T-helper 22 cell (primary cell): ENCODE measurements around the gene TBC1D10B.

ENCODE experiments used
- DNase-seq: peaks from one replicate; pipeline ENCODE4 v3.0.0-alpha.2; 2020; ENCODE audit warnings: low read depth

TBC1D10B gene

DNA sequence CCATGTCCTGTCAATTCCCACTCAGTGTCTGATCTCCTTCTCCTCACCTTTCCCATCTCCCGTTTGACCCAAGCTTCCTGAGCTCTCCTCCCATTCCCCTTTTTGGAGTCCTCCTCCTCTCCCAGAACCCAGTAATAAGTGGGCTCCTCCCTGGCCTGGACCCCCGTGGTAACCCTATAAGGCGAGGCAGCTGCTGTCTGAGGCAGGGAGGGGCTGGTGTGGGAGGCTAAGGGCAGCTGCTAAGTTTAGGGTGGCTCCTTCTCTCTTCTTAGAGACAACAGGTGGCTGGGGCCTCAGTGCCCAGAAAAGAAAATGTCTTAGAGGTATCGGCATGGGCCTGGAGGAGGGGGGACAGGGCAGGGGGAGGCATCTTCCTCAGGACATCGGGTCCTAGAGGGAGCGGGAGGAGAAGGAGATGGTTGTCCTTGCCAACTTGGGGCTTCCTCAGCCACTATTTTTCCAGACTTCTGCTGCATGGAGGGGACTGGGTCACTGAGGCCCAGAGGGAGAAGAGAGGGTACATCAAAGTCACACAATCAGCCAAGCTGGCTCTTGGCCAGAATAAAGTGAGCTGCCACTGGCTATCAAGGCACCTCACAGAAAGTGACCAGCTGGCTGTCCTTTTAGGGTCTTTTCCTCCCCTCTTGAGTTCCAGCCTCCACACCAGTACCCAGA lies 1.9 kb upstream of the TBC1D10B start:
- no peak for DNase-seq

DNA sequence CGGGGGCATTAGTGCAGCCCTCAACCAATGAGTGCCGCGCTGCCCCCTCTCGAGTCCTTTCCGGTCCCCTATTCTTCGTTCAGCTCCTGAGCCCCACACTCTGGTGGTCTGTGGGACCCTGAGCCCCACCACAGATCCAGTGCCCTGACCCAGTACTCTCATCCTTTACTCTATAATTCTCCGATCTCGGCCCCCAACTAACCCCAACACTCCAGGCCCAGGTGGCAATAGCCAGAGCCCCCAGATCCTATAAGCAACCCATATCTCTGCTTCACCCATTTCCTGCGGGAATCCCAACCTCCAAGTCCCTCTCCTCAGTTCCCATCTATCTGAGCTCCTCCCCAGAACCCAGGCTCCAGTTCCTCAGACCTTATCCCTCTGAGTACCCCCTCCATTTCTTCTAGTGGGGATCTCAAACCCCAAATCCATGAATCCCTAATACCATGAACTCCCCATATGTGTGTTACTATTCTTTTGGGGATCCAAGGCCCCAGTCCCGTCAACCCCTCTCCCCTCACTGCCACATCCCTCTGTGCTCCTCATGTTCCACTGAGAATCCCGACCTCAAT lies 1.0 kb upstream of the TBC1D10B start:
- no peak for DNase-seq

DNA sequence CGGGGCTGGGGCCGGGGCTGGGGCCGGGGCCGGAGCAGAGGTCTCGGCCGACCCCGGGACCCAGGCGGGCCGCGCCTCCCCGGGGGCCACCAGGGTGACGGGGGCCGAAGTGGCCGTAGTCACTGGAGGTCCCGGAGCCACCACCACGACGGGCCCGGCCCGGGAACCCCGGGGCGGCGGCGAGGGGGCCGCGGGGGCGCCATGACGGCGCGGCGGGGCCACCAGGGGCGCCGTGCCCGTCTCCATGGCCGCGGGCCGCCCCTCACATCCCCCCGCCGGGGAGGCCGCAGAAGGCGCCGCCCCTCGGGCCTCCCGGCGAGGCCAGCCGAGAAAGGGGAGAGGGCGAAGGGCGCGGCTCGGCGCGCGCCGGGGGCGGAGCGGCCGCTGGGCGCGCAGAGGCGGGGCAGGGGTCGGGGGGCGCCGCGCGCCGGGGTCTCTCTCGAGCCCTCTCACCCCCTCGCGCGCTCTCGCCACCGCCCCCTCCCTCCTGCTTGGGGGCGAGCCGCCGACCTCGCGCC lies 297 bp downstream of the TBC1D10B start:
- no peak for DNase-seq

DNA sequence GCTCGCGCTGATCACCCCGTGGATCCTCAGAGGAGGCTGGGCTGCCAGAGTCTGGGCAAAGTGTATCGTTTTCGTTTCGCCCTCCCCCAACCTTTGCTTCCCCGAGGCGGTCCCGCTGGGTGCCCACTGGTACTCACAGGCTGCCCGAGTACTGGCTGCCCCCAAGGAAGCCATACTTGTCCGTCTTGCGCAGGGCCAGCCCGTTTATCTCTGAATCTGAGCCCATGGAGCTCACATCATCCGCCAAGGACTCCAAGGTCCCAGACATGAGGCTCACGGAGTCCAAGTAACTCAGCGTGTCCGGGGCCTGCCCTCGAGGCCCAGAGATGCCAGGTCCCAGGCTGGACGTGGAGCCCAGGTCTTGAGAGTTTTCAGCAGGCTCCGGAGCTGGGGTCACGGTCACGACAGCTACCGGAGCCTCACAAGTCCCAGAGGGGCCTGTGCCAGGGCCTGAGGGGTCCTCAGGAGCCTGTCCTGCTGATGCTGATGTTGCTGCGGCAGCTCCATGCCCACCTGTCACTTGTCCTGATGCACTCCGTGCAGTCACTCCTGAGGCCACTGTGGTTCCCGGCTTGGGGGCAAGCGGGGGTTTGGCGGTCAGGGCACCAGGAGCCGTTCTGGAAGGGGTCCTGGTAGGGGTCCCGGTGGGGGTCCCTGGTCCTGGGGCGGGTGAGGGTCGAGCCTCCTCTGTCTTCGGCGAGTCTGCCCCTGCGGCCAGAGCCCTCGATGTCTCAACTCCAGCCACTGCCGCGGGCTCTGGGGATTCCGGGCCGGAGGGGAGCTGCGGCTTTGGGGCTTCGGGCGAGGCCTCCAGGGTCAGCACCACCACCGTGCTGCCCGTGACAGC lies 980 bp downstream of the TBC1D10B start:
- DNase-seq = no peak

DNA sequence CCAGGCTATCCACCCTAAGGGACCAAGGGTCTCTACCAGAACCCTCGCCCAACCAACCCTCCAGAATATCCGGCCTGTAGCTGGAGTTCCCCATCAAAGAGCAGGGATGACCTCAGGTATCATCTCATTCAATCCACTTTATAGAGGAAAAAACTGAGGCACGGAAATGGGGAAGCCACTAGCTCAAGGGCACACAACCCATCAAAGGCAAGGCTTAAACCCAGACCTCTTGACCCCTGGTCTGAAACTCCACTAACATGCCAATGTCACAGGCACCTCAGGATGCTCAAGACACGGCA lies 1.6 kb downstream of the TBC1D10B start:
- DNase-seq = no peak

DNA sequence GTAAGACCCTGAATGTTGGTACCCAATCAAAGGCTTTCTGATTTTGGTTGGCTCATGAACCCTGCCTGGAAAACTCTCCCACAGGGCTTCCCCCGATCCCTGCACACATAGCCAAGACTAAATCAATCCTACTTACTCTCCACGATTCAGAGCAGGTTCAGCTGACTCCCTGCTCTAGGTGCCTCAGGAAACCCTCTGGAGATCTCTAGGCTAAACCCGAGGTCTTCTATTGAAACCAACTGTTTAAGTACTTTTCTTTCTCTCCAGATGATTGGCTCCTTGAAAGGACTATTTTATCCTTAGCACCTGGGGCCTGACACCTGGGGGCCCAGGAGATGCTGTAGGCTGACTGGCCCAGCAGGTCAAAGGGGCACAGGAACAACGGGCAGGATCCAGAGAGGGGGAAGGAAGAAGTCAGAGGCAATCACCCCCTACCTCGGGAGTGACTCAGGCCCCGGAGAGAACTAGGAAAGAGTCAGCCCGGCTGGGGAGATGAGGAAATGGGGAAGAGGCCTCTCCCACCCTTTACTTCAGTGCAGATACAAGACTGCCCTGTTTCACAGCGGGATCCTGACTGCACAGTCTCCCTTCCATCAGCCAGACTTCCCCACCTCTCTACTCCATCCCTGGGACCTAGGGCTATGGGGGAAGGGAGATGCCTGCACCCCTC lies 2.0 kb downstream of the TBC1D10B start:
- no peak for DNase-seq

DNA sequence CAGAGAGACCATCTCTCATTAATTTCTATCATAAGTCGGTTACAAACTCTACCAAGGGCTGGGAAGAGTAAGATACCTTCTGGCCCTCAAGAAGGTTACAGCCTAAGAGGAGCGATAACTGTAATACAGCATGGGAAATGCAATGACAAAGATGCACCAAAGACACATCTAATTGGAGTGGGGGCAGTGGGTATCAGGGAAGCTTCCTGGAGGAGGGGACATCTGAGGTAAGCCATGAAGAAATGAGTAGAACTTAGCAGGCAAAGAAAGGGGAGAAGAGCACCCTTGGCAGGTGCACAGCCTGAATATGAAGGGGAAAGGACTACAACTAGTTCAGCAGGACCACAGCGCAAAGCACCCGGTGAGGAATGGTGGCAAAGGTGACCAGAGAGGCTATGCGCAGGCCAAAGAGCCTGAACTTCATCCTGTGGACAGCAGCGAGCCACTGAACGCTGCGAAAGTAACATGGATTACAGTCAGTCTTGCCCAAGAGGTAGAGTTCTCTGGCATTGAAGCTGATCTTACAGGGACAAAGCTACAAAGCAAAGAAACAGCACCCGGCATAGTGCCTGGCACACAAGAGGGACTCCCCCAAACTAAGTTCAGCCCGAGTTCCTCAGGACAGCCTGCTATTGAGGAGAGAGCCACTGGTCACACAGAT lies 2.8 kb downstream of the TBC1D10B start:
- no peak for DNase-seq

DNA sequence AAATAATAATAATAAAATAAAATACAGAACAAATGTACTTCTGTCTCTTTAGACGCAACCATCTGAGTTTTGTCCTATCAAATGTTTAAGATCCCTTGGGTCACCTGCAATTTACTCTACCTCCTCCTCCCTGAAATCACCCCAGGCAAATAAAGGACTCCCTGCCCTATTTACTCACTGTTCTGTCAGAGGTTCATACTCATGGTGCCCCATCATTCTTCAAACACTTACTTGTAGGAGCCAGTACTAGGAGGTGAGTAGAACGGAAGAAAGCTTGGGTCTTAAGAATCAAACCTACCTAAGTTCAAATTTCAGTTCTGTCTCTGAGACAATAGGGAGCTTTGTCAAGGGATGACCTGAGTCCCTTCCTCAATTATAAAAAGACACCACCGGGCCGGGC lies 3.8 kb downstream of the TBC1D10B start:
- no peak for DNase-seq

DNA sequence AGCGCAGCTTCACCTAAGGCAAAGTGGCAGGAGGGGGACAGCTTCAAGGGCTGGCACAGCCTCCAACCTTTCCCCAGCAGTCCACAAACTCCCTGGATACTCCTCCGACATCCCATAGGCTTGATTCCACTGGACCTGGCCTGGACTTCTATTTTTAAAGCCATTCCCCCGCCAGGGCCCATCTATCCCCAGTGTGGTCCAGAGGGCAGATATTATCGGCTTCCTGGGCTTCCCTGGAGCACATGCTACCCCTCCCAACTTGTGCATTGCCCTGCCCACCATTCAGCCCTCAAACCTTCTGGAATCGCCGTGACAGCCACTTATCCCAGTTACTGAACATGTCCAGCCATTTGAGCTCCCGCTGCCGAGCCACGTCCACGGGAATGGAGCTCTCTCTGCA lies 5.1 kb downstream of the TBC1D10B start:
- DNase-seq = no peak

DNA sequence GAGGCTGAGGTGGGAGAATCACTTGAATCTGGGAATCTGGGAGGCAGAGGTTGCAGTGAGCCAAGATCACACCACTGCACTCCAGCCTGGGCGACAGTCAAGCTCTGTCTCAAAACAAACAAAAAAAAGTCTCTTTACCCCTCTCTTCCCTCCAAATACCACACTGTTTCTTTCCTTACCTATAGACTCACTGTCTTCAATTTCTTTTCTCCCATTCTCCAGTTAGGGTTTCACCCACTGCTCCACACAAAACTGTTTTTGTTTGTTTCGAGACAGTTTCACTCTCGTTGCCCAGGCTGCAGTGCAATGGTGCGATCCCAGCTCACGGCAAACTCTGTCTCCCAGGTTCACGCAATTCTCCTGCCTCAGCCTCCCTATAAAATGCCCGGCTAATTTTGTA lies 9.1 kb downstream of the TBC1D10B start:
- no peak for DNase-seq

DNA sequence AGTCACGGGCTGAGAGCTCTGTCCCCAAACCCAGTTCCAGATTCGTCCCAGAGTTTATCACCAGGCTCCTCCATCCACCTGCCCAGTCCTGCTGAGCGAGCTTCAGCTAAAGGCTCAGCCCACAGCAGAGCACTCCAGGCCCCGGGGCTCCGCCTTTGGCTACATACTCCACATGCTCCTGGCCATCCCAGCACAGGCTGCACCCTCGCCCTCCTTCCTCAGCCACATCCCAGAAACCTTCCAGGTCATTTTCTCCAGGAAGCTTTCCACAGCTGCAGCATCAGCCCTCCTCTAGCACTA lies 10.5 kb downstream of the TBC1D10B start:
- DNase-seq = no peak

DNA sequence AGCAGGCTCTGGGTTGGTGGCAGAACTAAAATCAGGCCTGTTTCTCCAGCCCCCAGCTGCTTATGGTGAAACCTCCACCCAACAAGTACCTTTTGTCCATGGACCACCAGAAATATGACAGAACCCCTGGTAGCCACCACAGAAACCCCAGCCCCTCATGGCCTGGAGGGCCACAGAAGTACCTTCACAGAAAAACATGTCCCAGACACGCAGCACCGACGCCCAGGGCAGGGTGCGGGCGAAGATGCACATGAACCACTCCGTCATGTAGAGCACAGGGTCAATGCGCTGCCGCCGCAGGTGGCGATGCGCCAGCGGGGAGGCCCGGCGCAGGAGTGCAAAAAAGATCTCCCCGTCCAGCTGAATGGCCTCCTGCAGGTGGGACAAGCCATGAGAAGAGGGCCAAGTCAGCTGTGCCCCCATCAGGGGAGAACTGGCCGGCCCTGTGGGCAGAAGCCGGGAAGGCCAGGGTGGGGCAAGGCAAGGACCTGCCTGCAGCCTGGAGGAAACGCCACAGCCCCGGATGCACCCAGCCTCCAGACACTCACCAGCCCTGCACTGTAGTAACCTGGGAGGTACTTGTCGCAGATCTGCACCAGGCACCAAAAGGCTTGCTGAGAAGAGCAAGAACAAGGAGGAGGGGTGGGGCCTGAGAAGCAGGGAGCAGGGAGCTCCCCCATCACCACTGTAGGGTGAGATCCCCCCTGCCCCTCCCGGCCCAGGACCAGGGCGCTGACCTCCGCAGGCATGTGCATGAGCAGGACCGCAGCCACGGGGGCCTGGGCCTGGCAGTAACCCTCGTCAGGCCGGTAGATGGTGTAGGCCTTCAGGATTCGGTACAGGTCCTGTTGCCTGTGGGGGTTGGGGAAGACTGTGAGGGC lies 11.1 kb downstream of the TBC1D10B start:
- DNase-seq = no peak

DNA sequence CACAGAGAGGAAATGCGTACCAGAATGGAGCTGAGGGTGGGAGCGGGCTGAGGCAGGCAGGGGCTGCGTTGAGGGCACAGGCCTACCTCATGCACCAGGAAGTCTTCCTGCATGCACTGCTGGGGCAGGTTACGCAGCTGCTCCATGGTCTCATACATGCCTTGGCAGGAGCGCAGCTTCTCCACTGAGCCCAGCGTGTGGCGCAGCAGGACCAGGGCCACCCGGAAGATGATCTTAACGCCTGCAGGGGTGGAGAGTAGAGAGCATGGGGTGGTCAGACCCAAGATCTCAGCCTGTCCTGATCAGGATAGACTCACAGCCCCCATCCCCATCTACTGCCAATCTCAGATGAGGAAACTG lies 11.7 kb downstream of the TBC1D10B start:
- DNase-seq = no peak

DNA sequence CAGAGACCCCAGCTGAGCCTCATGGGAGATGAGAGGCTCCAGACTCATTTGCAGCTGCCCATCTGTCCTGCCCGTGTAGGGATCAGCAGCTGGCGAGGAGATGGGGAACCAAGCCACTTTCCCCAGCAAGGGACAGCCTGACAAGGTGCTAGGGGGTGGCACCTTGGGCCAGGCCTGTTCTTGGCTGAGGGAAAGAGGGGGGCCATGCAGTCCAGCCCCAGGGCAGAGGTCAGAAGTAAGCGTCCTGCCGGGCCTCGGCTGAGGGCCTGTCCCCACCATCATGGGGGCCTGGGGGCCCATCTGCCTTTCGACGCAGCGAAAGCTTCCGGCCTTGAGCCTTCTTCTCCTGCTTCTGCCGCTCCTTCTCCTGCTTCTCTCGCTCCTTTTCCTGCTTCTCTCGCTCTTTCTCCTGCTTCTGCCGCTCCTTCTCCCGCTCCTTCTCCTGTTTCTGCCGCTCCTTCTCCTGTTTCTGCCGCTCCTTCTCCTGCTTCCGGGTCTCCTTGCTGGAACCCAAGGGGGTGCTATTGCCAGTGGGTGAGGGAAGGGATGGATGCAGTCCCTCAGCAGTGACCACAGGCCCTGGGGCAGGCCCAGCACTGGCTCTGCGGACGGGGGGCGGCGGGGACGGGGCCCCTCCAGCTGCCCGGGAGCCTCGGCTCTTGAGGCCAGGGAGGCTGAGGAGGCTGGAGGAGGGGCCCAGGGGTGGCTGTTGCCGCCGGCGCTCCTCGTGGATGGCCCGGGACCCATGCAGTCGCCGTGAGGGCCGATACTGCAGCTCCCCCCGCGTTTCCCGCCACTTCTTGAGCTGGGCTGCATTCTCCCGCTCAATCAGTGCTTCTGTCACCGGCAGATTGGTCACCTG lies 12.3 kb downstream of the TBC1D10B start:
- DNase-seq = no peak

DNA sequence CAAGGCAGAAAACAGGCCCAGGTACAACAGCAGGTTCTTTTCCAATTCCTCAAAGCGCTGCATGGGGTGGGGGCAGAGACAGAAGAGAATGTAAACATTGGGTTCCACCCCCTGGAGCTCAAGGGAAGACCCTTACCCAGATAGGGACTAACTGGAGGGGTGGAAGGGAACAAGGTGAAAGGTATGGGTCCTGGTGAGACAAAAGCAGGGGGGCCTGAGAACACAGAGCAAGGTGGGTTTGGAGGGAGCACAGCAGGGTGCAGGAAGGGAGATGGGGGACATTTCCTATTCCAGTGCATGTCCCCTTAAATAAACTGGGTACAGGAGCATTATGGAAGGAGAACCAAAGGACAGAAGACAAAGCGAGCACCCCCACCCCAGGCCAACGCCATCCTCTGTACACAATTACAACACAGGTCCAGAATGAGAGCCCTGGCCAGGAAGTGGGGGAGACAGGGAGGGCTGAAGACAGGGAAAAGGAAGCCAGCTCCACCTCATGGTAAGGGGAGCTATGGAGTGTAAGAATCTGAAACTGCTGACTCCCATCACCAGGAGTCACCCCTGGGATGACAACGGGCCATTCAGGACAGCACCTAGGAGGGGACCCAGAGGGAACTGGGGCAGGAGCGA lies 13.1 kb downstream of the TBC1D10B start:
- no peak for DNase-seq

DNA sequence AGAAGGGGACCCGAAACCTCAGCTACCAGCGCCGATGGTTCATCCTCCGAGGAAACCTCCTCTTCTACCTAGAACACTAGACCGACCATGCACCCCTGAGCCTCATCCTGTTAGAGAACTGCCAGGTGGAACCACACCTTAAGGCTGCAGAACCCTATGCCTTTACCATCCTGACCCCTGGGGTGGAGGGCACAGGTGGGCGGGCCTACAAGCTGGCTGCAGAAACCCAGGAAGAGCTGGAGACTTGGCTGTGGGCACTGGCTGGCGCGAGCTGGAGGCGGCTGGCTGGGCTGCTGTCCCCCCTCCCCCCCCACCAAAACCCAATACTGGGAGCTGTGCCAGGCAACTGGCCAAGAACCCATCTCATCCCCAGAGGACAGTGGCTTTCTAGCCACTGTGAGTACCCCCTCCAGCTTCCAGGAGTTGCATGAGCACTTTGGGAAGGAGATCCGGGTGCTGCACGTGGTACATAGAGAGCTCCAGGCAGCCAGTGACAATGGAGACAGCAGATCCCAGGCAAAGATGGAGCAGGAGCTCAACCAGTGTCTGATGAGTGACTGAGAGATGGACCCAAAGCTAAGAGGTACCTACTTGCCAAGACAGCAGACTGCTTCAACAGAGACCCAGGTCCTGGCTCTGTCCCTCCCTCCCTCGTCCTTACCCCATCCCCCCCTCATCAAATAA lies 13.8 kb downstream of the TBC1D10B start:
- no peak for DNase-seq

DNA sequence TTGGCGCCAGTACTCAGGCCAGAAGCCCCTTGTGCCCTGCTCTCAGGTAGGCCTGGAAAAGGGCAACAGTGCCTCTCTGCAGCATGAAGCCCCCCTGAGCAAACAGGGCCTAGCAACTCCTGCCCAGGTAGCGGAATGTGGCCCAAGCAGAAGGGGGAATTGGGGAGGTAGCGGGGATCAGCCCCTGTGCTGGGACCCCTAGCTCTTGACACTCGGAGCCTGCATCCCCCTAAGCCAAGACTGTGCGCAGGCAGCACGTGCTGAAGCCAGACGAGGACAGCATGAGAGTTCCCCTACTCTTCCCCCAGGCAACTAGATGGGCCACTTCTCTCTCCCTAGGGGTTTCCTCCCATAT lies 14.4 kb downstream of the TBC1D10B start:
- no peak for DNase-seq

DNA sequence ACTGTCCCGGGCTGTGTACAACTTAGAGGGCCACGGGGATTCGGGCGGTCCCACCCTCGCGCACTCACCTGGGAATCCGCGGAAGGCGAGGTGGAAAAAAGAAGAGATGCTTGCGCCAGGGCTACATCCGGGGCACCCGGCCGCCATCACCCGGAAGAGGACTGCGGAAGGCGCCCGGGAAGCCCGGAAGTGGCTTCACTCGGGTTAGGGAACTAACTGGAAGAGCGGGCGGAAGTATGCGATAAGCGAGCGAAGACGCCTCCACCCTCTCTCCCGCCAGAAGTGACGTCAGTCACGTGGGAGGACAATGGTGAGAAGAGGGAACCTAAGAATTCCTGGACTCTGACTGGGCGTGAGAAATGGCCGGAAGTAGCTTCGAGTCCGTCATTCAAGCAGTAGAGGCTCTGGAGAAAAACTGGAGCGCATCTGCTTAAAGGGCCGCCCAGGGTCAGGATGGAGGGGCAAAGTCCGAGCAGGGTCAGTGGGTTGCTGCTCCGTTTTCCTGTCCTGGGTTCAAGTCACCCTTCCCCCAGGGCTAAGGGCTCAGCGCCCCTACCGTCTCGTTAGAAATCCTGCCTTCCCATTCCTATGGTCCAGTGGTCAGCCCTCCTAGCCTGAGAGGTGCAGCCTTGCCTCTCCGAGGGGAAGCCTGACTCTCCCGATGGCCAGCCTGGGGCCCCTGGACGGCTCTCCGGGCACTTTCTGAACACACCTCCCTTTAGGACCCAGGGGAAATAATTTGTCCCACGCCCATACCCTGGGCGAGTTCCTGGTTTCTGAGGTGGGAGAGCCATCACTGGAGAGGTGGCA lies 14.9 kb downstream of the TBC1D10B start, which contains the start of gene CD2BP2:
Gene CD2BP2, minus strand, starts transcription at position 165 of the 810 bp plus-strand sequence. CDS start 627 bp downstream, outside the sequence.
- DNase-seq = peak; percentile 86
